Esophagus squamous epithelium (tissue), 4 donors: ENCODE data around the gene IGF1.

Source experiments
- POLR2A ChIP-seq, 4 donors: fragments of 450-650 bp; IDR thresholded peaks; one replicate each; pipeline ENCODE4 v1.6.1; 2017; ENCODE audit warnings: antibody characterized with exemption in 4 of 4, mild to moderate bottlenecking in 4 of 4, moderate library complexity in 3 of 4
- TF ChIP-seq, protein P1 (sequence below), 6 experiments: fragments of 450-650 bp in 4 of 6; fragments of 200-600 bp in 2 of 6; sonication (generic) in 2 of 6; IDR thresholded peaks; one replicate each; pipeline ENCODE4 v1.5.1; 2016 to 2019; ENCODE audit warnings: antibody characterized with exemption in 6 of 6, mild to moderate bottlenecking in 4 of 6, moderate library complexity in 4 of 6

DNA sequence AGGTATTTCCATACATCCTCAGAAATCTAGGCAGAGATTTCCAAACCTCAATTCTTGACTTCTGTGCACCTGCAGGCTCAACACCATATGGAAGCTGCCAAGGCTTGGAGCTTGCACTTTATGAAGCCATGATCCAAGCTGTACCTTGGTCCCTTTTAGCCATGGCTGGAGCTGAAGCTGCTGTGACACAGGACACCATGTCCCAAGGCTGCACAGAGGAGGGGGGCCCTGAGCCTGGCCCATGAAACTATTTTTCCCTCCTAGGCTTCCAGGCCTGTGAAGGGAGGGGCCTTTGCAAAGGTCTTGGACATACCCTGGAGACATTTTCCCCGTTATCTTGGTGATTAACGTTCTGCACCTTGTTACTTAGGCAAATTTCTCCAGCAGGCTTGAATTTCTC is 110.5 kb downstream of the IGF1 start:
- TF ChIP-seq, protein P1, sequence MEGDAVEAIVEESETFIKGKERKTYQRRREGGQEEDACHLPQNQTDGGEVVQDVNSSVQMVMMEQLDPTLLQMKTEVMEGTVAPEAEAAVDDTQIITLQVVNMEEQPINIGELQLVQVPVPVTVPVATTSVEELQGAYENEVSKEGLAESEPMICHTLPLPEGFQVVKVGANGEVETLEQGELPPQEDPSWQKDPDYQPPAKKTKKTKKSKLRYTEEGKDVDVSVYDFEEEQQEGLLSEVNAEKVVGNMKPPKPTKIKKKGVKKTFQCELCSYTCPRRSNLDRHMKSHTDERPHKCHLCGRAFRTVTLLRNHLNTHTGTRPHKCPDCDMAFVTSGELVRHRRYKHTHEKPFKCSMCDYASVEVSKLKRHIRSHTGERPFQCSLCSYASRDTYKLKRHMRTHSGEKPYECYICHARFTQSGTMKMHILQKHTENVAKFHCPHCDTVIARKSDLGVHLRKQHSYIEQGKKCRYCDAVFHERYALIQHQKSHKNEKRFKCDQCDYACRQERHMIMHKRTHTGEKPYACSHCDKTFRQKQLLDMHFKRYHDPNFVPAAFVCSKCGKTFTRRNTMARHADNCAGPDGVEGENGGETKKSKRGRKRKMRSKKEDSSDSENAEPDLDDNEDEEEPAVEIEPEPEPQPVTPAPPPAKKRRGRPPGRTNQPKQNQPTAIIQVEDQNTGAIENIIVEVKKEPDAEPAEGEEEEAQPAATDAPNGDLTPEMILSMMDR (IDR thresholded peaks at IDR 0.05): no peak
- no peak for TF ChIP-seq POLR2A (IDR thresholded peaks at IDR 0.05)
